HAP-1 (cell line): ENCODE results near the gene TMEM131.
A peak's percentile ranks its signal among the peaks of the same experiment; 100 is the strongest.
"Not testable (repeated sequence)": the region's sequence is repeated elsewhere in the genome, so short reads cannot be mapped to it uniquely, and the experiment has no call there.

Source experiments
- DNase-seq, 2 experiments: peaks; one replicate each; pipeline ENCODE4 v3.0.0-alpha.2; 2016 to 2020; ENCODE audit warnings: low spot score in 2 of 2
- H3K27me3 ChIP-seq: fragments of 250-450 bp; sonication (Bioruptor Pico); 2 replicates; pipeline ENCODE4 v1.5.1; 2020; ENCODE audit warnings: low read depth, mild to moderate bottlenecking, moderate library complexity
- H3K36me3 ChIP-seq: fragments of 250-450 bp; sonication (Bioruptor Pico); replicated peaks from 2 replicates; pipeline ENCODE4 v1.5.1; 2020; ENCODE audit warnings: mild to moderate bottlenecking
- H3K4me1 ChIP-seq: fragments of 250-450 bp; sonication (Bioruptor Pico); 2 replicates; pipeline ENCODE4 v1.5.1; 2020; ENCODE audit warnings: mild to moderate bottlenecking
- H3K4me3 ChIP-seq: fragments of 250-450 bp; sonication (Bioruptor Pico); 2 replicates; pipeline ENCODE4 v1.5.1; 2020; ENCODE audit warnings: mild to moderate bottlenecking, moderate library complexity
- H3K9me3 ChIP-seq: fragments of 250-450 bp; sonication (Bioruptor Pico); 2 replicates; pipeline ENCODE4 v1.5.1; 2020; ENCODE audit warnings: mild to moderate bottlenecking, moderate library complexity
- in situ Hi-C: fragments of 300-500 bp; cut with MboI; formaldehyde crosslinking; loops from 3 replicates; pipeline ENCODE4 v1.14.3; 2020; ENCODE audit warnings: low sequenced_read_pairs, inconsistent platforms, mixed read lengths

TMEM131 gene

GRCh38 chr2:97995734-97996624 lies at the start of gene TMEM131:
Gene TMEM131 (minus strand): TSS chr2:97995948. CDS start chr2:97995662, 286 bp downstream.
- in situ Hi-C loops, result no loop called here
- Histone ChIP-seq H3K9me3 (no peaks in the 10 kb centered on the region), H3K4me1 (peaks cover 6% of the 10 kb centered on the region; the same call in 1 of the 2 replicates), H3K4me3 (peak within 1 kb of the TSS; percentile 89), H3K36me3 (no peaks in the 10 kb centered on the region), H3K27me3 (no peaks in the 10 kb centered on the region)
- DNase-seq, result peak; percentile 91 to 96

GRCh38 chr2:98044730-98045129 lies 49.0 kb upstream of the TMEM131 start:
- H3K4me1 ChIP-seq, H3K27me3 ChIP-seq: not testable (repeated sequence)

GRCh38 chr2:98043101-98043500 lies 47.4 kb upstream of the TMEM131 start:
- H3K9me3 ChIP-seq, result no peaks in the 10 kb centered on the region
- H3K27me3 ChIP-seq, result no peaks in the 10 kb centered on the region
- in situ Hi-C loops, result no loop called here
- DNase-seq, result no peak
- H3K4me3 ChIP-seq, result no peak overlapping the region
- no peaks in the 10 kb centered on the region for H3K36me3 ChIP-seq
- H3K4me1 ChIP-seq, result peaks cover 2% of the 10 kb centered on the region

More at GRCh38 chr2:98044730-98045129, 49.0 kb upstream of the TMEM131 start:
- in situ Hi-C loops, H3K36me3 ChIP-seq, H3K4me3 ChIP-seq, DNase-seq, H3K9me3 ChIP-seq: not testable (repeated sequence)

- Histone ChIP-seq H3K27me3 (no peaks in the 10 kb centered on the region), H3K36me3 (no peaks in the 10 kb centered on the region), H3K4me3 (no peak overlapping the region), H3K4me1 (peaks cover 4% of the 10 kb centered on the region), H3K9me3 (no peaks in the 10 kb centered on the region)
- no peak for DNase-seq
- in situ Hi-C loops, result no loop called here
These were observed 44.7 kb upstream of the TMEM131 start for GRCh38 chr2:98040331-98040939.

GRCh38 chr2:98039085-98039756 lies 43.5 kb upstream of the TMEM131 start:
- in situ Hi-C loops, result no loop called here
- Histone ChIP-seq H3K27me3 (no peaks in the 10 kb centered on the region), H3K9me3 (no peaks in the 10 kb centered on the region), H3K36me3 (no peaks in the 10 kb centered on the region), H3K4me1 (peaks cover 4% of the 10 kb centered on the region), H3K4me3 (no peak overlapping the region)
- no peak for DNase-seq

GRCh38 chr2:98037666-98038336 lies 42.1 kb upstream of the TMEM131 start:
- in situ Hi-C loops, result no loop called here
- Histone ChIP-seq H3K4me1 (peaks cover 4% of the 10 kb centered on the region), H3K4me3 (no peak overlapping the region), H3K36me3 (no peaks in the 10 kb centered on the region), H3K27me3 (no peaks in the 10 kb centered on the region), H3K9me3 (no peaks in the 10 kb centered on the region)
- peak in 1 of 2 experiments; percentile 40 for DNase-seq

GRCh38 chr2:98037206-98037605 lies 41.5 kb upstream of the TMEM131 start:
- Histone ChIP-seq H3K9me3 (no peaks in the 10 kb centered on the region), H3K4me1 (peaks cover 4% of the 10 kb centered on the region), H3K4me3 (no peak overlapping the region), H3K27me3 (no peaks in the 10 kb centered on the region), H3K36me3 (no peaks in the 10 kb centered on the region)
- in situ Hi-C loops, result no loop called here
- DNase-seq, result no peak

GRCh38 chr2:98036349-98037000 lies 40.7 kb upstream of the TMEM131 start:
- in situ Hi-C loops, result no loop called here
- no peak overlapping the region for H3K4me3 ChIP-seq
- DNase-seq, result no peak
- H3K27me3 ChIP-seq, result no peaks in the 10 kb centered on the region
- no peaks in the 10 kb centered on the region for H3K36me3 ChIP-seq
- no peaks in the 10 kb centered on the region for H3K9me3 ChIP-seq
- peaks cover 4% of the 10 kb centered on the region for H3K4me1 ChIP-seq

GRCh38 chr2:98034745-98035144 lies 39.0 kb upstream of the TMEM131 start:
- H3K36me3 ChIP-seq, result no peaks in the 10 kb centered on the region
- DNase-seq, result no peak
- no peak overlapping the region for H3K4me3 ChIP-seq
- in situ Hi-C loops, result no loop called here
- no peaks in the 10 kb centered on the region for H3K27me3 ChIP-seq
- H3K4me1 ChIP-seq, result peaks cover 4% of the 10 kb centered on the region
- no peaks in the 10 kb centered on the region for H3K9me3 ChIP-seq

GRCh38 chr2:98032086-98032485 lies 36.3 kb upstream of the TMEM131 start:
- H3K4me1 ChIP-seq, result peaks cover 15% of the 10 kb centered on the region
- no peaks in the 10 kb centered on the region for H3K27me3 ChIP-seq
- H3K9me3 ChIP-seq, result no peaks in the 10 kb centered on the region
- no peaks in the 10 kb centered on the region for H3K36me3 ChIP-seq
- H3K4me3 ChIP-seq, result no peak overlapping the region
- in situ Hi-C loops, result no loop called here
- DNase-seq, result no peak

- peaks cover 35% of the 10 kb centered on the region for H3K4me1 ChIP-seq
- no peak for DNase-seq
- in situ Hi-C loops, result no loop called here
These were observed 34.0 kb upstream of the TMEM131 start for GRCh38 chr2:98029718-98030222.

GRCh38 chr2:98028931-98029717 lies 33.4 kb upstream of the TMEM131 start:
- Histone ChIP-seq H3K27me3 (no peaks in the 10 kb centered on the region), H3K36me3 (no peaks in the 10 kb centered on the region), H3K9me3 (no peaks in the 10 kb centered on the region), H3K4me3 (no peak overlapping the region), H3K4me1 (peaks cover 40% of the 10 kb centered on the region)
- no peak for DNase-seq
- in situ Hi-C loops, result no loop called here

More at GRCh38 chr2:98029718-98030222, 34.0 kb upstream of the TMEM131 start:
- Histone ChIP-seq H3K27me3 (no peaks in the 10 kb centered on the region), H3K9me3 (no peaks in the 10 kb centered on the region), H3K36me3 (no peaks in the 10 kb centered on the region), H3K4me3 (no peak overlapping the region)
